ENCODE results near the gene BLNK.
"Not testable (repeated sequence)": the region's sequence is repeated elsewhere in the genome, so short reads cannot be mapped to it uniquely, and the experiment has no call there.

The BLNK gene

GRCh38 chr10:96271016-96271815, at the start of gene BLNK:
TSS of gene BLNK (minus strand) at chr10:96271569. CDS start at chr10:96271398, 171 bp downstream.
- DNase-seq, result no peak

GRCh38 chr10:96319754-96320474, 48.5 kb upstream of the BLNK start:
- DNase-seq, result no peak

GRCh38 chr10:96317067-96317833, 45.9 kb upstream of the BLNK start:
- DNase-seq, result no peak

- DNase-seq, result no peak
These were observed 42.0 kb upstream of the BLNK start for GRCh38 chr10:96313344-96313743.

GRCh38 chr10:96311180-96311715, 39.9 kb upstream of the BLNK start:
- no peak for DNase-seq

GRCh38 chr10:96310321-96310669, 38.9 kb upstream of the BLNK start:
- no peak for DNase-seq

- DNase-seq, result no peak
These were observed 38.4 kb upstream of the BLNK start for GRCh38 chr10:96309628-96310320.

- not testable (repeated sequence) for DNase-seq
These were observed 37.5 kb upstream of the BLNK start for GRCh38 chr10:96308854-96309253.

- no peak for DNase-seq
These were observed 35.1 kb upstream of the BLNK start for GRCh38 chr10:96306516-96306915.

GRCh38 chr10:96305019-96305418, 33.6 kb upstream of the BLNK start:
- DNase-seq, result no peak

- no peak for DNase-seq
These were observed 32.9 kb upstream of the BLNK start, which contains the start of gene DNTT for GRCh38 chr10:96304230-96304629. TSS of gene DNTT (plus strand) at chr10:96304434. CDS start at chr10:96304498, 64 bp downstream.

- no peak for DNase-seq
These were observed 30.2 kb upstream of the BLNK start for GRCh38 chr10:96301616-96302015.

GRCh38 chr10:96299383-96299782, 28.0 kb upstream of the BLNK start:
- peak in 1 of 2 experiments; percentile 5 for DNase-seq

GRCh38 chr10:96298362-96298761, 27.0 kb upstream of the BLNK start:
- DNase-seq, result no peak

GRCh38 chr10:96297486-96297885, 26.1 kb upstream of the BLNK start:
- DNase-seq, result no peak

GRCh38 chr10:96295475-96295874, 24.1 kb upstream of the BLNK start:
- DNase-seq, result no peak

- no peak for DNase-seq
These were observed 21.9 kb upstream of the BLNK start for GRCh38 chr10:96292971-96293920.

- DNase-seq, result no peak
These were observed 19.2 kb upstream of the BLNK start for GRCh38 chr10:96290368-96291133.

GRCh38 chr10:96289218-96289910, 18.0 kb upstream of the BLNK start:
- no peak for DNase-seq

- DNase-seq, result no peak
These were observed 16.8 kb upstream of the BLNK start for GRCh38 chr10:96288151-96288621.
